ENCODE measurements around the gene KRTAP9-9.

The KRTAP9-9 gene

GRCh38 chr17:41301204-41301790, 46.1 kb downstream of the KRTAP9-9 start:
- Histone ChIP-seq H3K23ac (ENCODE audit: low read depth, low read length, poor library complexity) (no peak overlapping the region), H3K9me3 (replicated peaks in 1 of 2; ENCODE audit: control insufficient read depth in 2 of 2, insufficient read depth in 1 of 2, low read depth in 1 of 2, low read length in 2 of 2) (no peaks in the 10 kb centered on the region), H3K18ac (ENCODE audit: low read length) (no peak overlapping the region), H2BK15ac (ENCODE audit: low read length) (no peak overlapping the region), H4K91ac (ENCODE audit: low read depth, low read length, poor library complexity) (no peak overlapping the region), H3K9ac (ENCODE audit: low read depth, low read length, poor library complexity) (no peak overlapping the region), H3K79me1 (ENCODE audit: low read depth, low read length) (no peaks in the 10 kb centered on the region), H2AFZ (ENCODE audit: low read length) (no peak overlapping the region), H3K27ac (replicated peaks; ENCODE audit: low read length) (no peak overlapping the region), H4K8ac (ENCODE audit: low read depth, low read length) (no peak overlapping the region), H3K4me2 (ENCODE audit: insufficient read depth, low read length, poor library complexity, severe bottlenecking) (no peak overlapping the region), H3K14ac (ENCODE audit: low read length) (no peak overlapping the region), H3K36me3 (replicated peaks in 1 of 2; ENCODE audit: control insufficient read depth in 2 of 2, insufficient read depth in 2 of 2, low read length in 2 of 2) (no peaks in the 10 kb centered on the region), H2BK120ac (ENCODE audit: low read depth, low read length) (no peak overlapping the region), H3K4me1 (ENCODE audit: control insufficient read depth in 2 of 2, insufficient read depth in 1 of 2, low read depth in 1 of 2, low read length in 2 of 2) (no peaks in the 10 kb centered on the region), H3K4me3 (ENCODE audit: low read length in 2 of 2) (no peak overlapping the region), H3K4ac (ENCODE audit: low read length) (no peak overlapping the region), H2BK12ac (ENCODE audit: low read length) (no peak overlapping the region), H2BK5ac (ENCODE audit: low read length) (no peak overlapping the region), H2AK5ac (ENCODE audit: low read depth, low read length) (peak overlapping the region; percentile 8), H3K27me3 (ENCODE audit: control insufficient read depth in 3 of 3, insufficient read depth in 3 of 3, low read depth in 1 of 3, low read length in 3 of 3) (no peaks in the 10 kb centered on the region)
- no CpG with 5 or more reads among the region's 5 CpGs for WGBS, 2 donors (ENCODE audit: extremely low coverage in 2 of 2, insufficient read length in 2 of 2, insufficient replicate concordance in 1 of 2)
- no peak for DNase-seq (ENCODE audit: low spot score)

GRCh38 chr17:41301916-41302901, 47.0 kb downstream of the KRTAP9-9 start, which contains the start of gene KRTAP29-1:
TSS of gene KRTAP29-1 (minus strand) at chr17:41302851. CDS start at chr17:41302851, 0 bp downstream.
- Histone ChIP-seq H2BK5ac (ENCODE audit: low read length) (no peak within 1 kb of the TSS), H3K9ac (ENCODE audit: low read depth, low read length, poor library complexity) (no peak within 1 kb of the TSS), H3K27me3 (ENCODE audit: control insufficient read depth in 3 of 3, insufficient read depth in 3 of 3, low read depth in 1 of 3, low read length in 3 of 3) (no peaks in the 10 kb centered on the region), H4K91ac (ENCODE audit: low read depth, low read length, poor library complexity) (no peak within 1 kb of the TSS), H3K14ac (ENCODE audit: low read length) (no peak within 1 kb of the TSS), H3K23ac (ENCODE audit: low read depth, low read length, poor library complexity) (no peak within 1 kb of the TSS), H3K4me2 (ENCODE audit: insufficient read depth, low read length, poor library complexity, severe bottlenecking) (no peak within 1 kb of the TSS), H2AK5ac (ENCODE audit: low read depth, low read length) (peak within 1 kb of the TSS; percentile 8), H3K4ac (ENCODE audit: low read length) (no peak within 1 kb of the TSS), H4K8ac (ENCODE audit: low read depth, low read length) (no peak within 1 kb of the TSS), H2AFZ (ENCODE audit: low read length) (no peak within 1 kb of the TSS), H3K27ac (replicated peaks; ENCODE audit: low read length) (no peak within 1 kb of the TSS), H3K79me1 (ENCODE audit: low read depth, low read length) (no peaks in the 10 kb centered on the region), H3K4me1 (ENCODE audit: control insufficient read depth in 2 of 2, insufficient read depth in 1 of 2, low read depth in 1 of 2, low read length in 2 of 2) (no peaks in the 10 kb centered on the region), H3K4me3 (ENCODE audit: low read length in 2 of 2) (no peak within 1 kb of the TSS), H3K18ac (ENCODE audit: low read length) (no peak within 1 kb of the TSS), H2BK120ac (ENCODE audit: low read depth, low read length) (no peak within 1 kb of the TSS), H3K9me3 (replicated peaks in 1 of 2; ENCODE audit: control insufficient read depth in 2 of 2, insufficient read depth in 1 of 2, low read depth in 1 of 2, low read length in 2 of 2) (no peaks in the 10 kb centered on the region), H2BK15ac (ENCODE audit: low read length) (no peak within 1 kb of the TSS), H3K36me3 (replicated peaks in 1 of 2; ENCODE audit: control insufficient read depth in 2 of 2, insufficient read depth in 2 of 2, low read length in 2 of 2) (no peaks in the 10 kb centered on the region), H2BK12ac (ENCODE audit: low read length) (no peak within 1 kb of the TSS)
- DNase-seq (ENCODE audit: low spot score) = no peak
- no CpG with 5 or more reads among the region's 11 CpGs for WGBS, 2 donors (ENCODE audit: extremely low coverage in 2 of 2, insufficient read length in 2 of 2, insufficient replicate concordance in 1 of 2)

- Histone ChIP-seq H3K4ac (ENCODE audit: low read length) (no peak overlapping the region), H3K36me3 (replicated peaks in 1 of 2; ENCODE audit: control insufficient read depth in 2 of 2, insufficient read depth in 2 of 2, low read length in 2 of 2) (no peaks in the 10 kb centered on the region), H2BK120ac (ENCODE audit: low read depth, low read length) (no peak overlapping the region), H2AK5ac (ENCODE audit: low read depth, low read length) (no peak overlapping the region), H3K79me1 (ENCODE audit: low read depth, low read length) (no peaks in the 10 kb centered on the region), H4K91ac (ENCODE audit: low read depth, low read length, poor library complexity) (no peak overlapping the region), H3K27ac (replicated peaks; ENCODE audit: low read length) (no peak overlapping the region), H3K9ac (ENCODE audit: low read depth, low read length, poor library complexity) (no peak overlapping the region), H3K23ac (ENCODE audit: low read depth, low read length, poor library complexity) (no peak overlapping the region), H3K4me2 (ENCODE audit: insufficient read depth, low read length, poor library complexity, severe bottlenecking) (no peak overlapping the region), H2BK15ac (ENCODE audit: low read length) (no peak overlapping the region), H2BK5ac (ENCODE audit: low read length) (no peak overlapping the region), H3K14ac (ENCODE audit: low read length) (no peak overlapping the region), H3K27me3 (ENCODE audit: control insufficient read depth in 3 of 3, insufficient read depth in 3 of 3, low read depth in 1 of 3, low read length in 3 of 3) (no peaks in the 10 kb centered on the region), H3K9me3 (replicated peaks in 1 of 2; ENCODE audit: control insufficient read depth in 2 of 2, insufficient read depth in 1 of 2, low read depth in 1 of 2, low read length in 2 of 2) (no peaks in the 10 kb centered on the region), H2AFZ (ENCODE audit: low read length) (no peak overlapping the region), H3K4me1 (ENCODE audit: control insufficient read depth in 2 of 2, insufficient read depth in 1 of 2, low read depth in 1 of 2, low read length in 2 of 2) (peaks cover 0 to 1% of the 10 kb centered on the region in 2 donors), H3K18ac (ENCODE audit: low read length) (no peak overlapping the region), H3K4me3 (ENCODE audit: low read length in 2 of 2) (no peak overlapping the region), H2BK12ac (ENCODE audit: low read length) (no peak overlapping the region), H4K8ac (ENCODE audit: low read depth, low read length) (no peak overlapping the region)
- no CpG with 5 or more reads among the region's 4 CpGs for WGBS, 2 donors (ENCODE audit: extremely low coverage in 2 of 2, insufficient read length in 2 of 2, insufficient replicate concordance in 1 of 2)
- DNase-seq (ENCODE audit: low spot score) = no peak
Measured at GRCh38 chr17:41302981-41303380, 47.8 kb downstream of the KRTAP9-9 start.

GRCh38 chr17:41304091-41304490, 48.9 kb downstream of the KRTAP9-9 start:
- no peak overlapping the region for H2BK12ac ChIP-seq (ENCODE audit: low read length)
- H4K91ac ChIP-seq (ENCODE audit: low read depth, low read length, poor library complexity) = no peak overlapping the region
- peaks cover 0 to 1% of the 10 kb centered on the region in 2 donors for H3K4me1 ChIP-seq (ENCODE audit: control insufficient read depth in 2 of 2, insufficient read depth in 1 of 2, low read depth in 1 of 2, low read length in 2 of 2)
- no peaks in the 10 kb centered on the region for H3K79me1 ChIP-seq (ENCODE audit: low read depth, low read length)
- no peak overlapping the region for H4K8ac ChIP-seq (ENCODE audit: low read depth, low read length)
- no peak overlapping the region for H2BK5ac ChIP-seq (ENCODE audit: low read length)
- no peak overlapping the region for H3K14ac ChIP-seq (ENCODE audit: low read length)
- no peak overlapping the region for H3K4ac ChIP-seq (ENCODE audit: low read length)
- no peak overlapping the region for H2BK120ac ChIP-seq (ENCODE audit: low read depth, low read length)
- H3K36me3 ChIP-seq (replicated peaks in 1 of 2; ENCODE audit: control insufficient read depth in 2 of 2, insufficient read depth in 2 of 2, low read length in 2 of 2) = no peaks in the 10 kb centered on the region
- no peak overlapping the region for H2AFZ ChIP-seq (ENCODE audit: low read length)
- no peak overlapping the region for H3K4me3 ChIP-seq (ENCODE audit: low read length in 2 of 2)
- no peak overlapping the region for H3K4me2 ChIP-seq (ENCODE audit: insufficient read depth, low read length, poor library complexity, severe bottlenecking)
- H2BK15ac ChIP-seq (ENCODE audit: low read length) = no peak overlapping the region
- H3K9ac ChIP-seq (ENCODE audit: low read depth, low read length, poor library complexity) = no peak overlapping the region
- H3K23ac ChIP-seq (ENCODE audit: low read depth, low read length, poor library complexity) = no peak overlapping the region
- DNase-seq (ENCODE audit: low spot score) = no peak
- no peak overlapping the region for H3K18ac ChIP-seq (ENCODE audit: low read length)
- no peaks in the 10 kb centered on the region for H3K9me3 ChIP-seq (replicated peaks in 1 of 2; ENCODE audit: control insufficient read depth in 2 of 2, insufficient read depth in 1 of 2, low read depth in 1 of 2, low read length in 2 of 2)
- H3K27ac ChIP-seq (replicated peaks; ENCODE audit: low read length) = no peak overlapping the region
- WGBS, 2 donors (ENCODE audit: extremely low coverage in 2 of 2, insufficient read length in 2 of 2, insufficient replicate concordance in 1 of 2) = no CpG with 5 or more reads among the region's 12 CpGs
- no peaks in the 10 kb centered on the region for H3K27me3 ChIP-seq (ENCODE audit: control insufficient read depth in 3 of 3, insufficient read depth in 3 of 3, low read depth in 1 of 3, low read length in 3 of 3)
- no peak overlapping the region for H2AK5ac ChIP-seq (ENCODE audit: low read depth, low read length)

Measured in neuronal stem cell (in vitro differentiated cells).